Esophagus squamous epithelium (tissue), 4 donors: ENCODE data around the gene VPS35L.

Source experiments
- CTCF ChIP-seq, 6 experiments: fragments of 450-650 bp in 4 of 6; fragments of 200-600 bp in 2 of 6; sonication (generic) in 2 of 6; IDR thresholded peaks; one replicate each; pipeline ENCODE4 v1.5.1; 2016 to 2019; ENCODE audit warnings: antibody characterized with exemption in 6 of 6, mild to moderate bottlenecking in 4 of 6, moderate library complexity in 4 of 6
- POLR2A ChIP-seq, 4 donors: fragments of 450-650 bp; IDR thresholded peaks; one replicate each; pipeline ENCODE4 v1.6.1; 2017; ENCODE audit warnings: antibody characterized with exemption in 4 of 4, mild to moderate bottlenecking in 4 of 4, moderate library complexity in 3 of 4

GRCh38 chr16:19548144-19548543, 7.4 kb upstream of the VPS35L start:
- TF ChIP-seq CTCF (IDR thresholded peaks at IDR 0.05), result no peak
- no peak for TF ChIP-seq POLR2A (IDR thresholded peaks at IDR 0.05)
